Heart left ventricle (tissue), 16 donors: ENCODE measurements around the gene MYO5A. TPM values are rescaled to one million over a fixed set of nuclear protein-coding genes. Genes with fewer than 3 reads are reported as not detected.

Experiments used
- ATAC-seq, 4 donors: fragments of 200-7000 bp; cut with Tn5 transposase; one replicate each; pipeline ENCODE4 v1.9.1; 2020 to 2022; ENCODE audit warnings: moderate library complexity in 4 of 4, mild to moderate bottlenecking in 3 of 4, moderate number of reproducible peaks in 1 of 4
- DNase-seq, 5 donors: peaks; one replicate each; pipeline ENCODE4 v3.0.0-alpha.2; 2020
- H3K27ac ChIP-seq, 12 donors: fragments of 200-600 bp; sonication (generic) in 4 of 12; one replicate each; pipeline versions ENCODE4 v1.5.0 to v1.8.0; 2016 to 2022; ENCODE audit warnings: mild to moderate bottlenecking in 2 of 12
- H3K27me3 ChIP-seq, 9 donors: fragments of 200-600 bp; sonication (generic) in 2 of 9; one replicate each; pipeline versions ENCODE4 v1.5.1 to v1.8.0; 2016 to 2022; ENCODE audit warnings: mild to moderate bottlenecking in 3 of 9
- H3K36me3 ChIP-seq, 9 donors: fragments of 200-600 bp; sonication (generic) in 2 of 9; one replicate each; pipeline versions ENCODE4 v1.5.0 to v1.8.0; 2018 to 2022; ENCODE audit warnings: mild to moderate bottlenecking in 2 of 9
- H3K4me1 ChIP-seq, 12 donors: fragments of 200-600 bp; sonication (generic) in 4 of 12; one replicate each; pipeline versions ENCODE4 v1.5.0 to v1.8.0; 2016 to 2022; ENCODE audit warnings: mild to moderate bottlenecking in 3 of 12
- H3K4me3 ChIP-seq, 12 donors: fragments of 200-600 bp; sonication (generic) in 4 of 12; one replicate each; pipeline versions ENCODE4 v1.5.0 to v1.8.0; 2017 to 2022; ENCODE audit warnings: mild to moderate bottlenecking in 9 of 12, moderate library complexity in 4 of 12
- H3K9me3 ChIP-seq, 12 donors: fragments of 200-600 bp; sonication (generic) in 4 of 12; one replicate each; pipeline versions ENCODE4 v1.5.0 to v1.8.0; 2016 to 2022; ENCODE audit warnings: mild to moderate bottlenecking in 1 of 12
- POLR2A ChIP-seq, 2 donors: fragments of 450-650 bp; IDR thresholded peaks; one replicate each; pipeline ENCODE4 v1.6.1; 2017; ENCODE audit warnings: antibody characterized with exemption in 2 of 2, mild to moderate bottlenecking in 2 of 2, moderate library complexity in 2 of 2
- WGBS, 4 donors: extraction: QIAGEN DNeasy Blood & Tissue Kit in 2 of 4; methylation state at CpG; one replicate each; pipeline versions ENCODE4 v1.1.5 to v1.1.7; 2013 to 2018; 5-methylcytosine and 5-hydroxymethylcytosine counted together
- intact Hi-C, 10 donors: fragments of 100-400 bp; cut with DNase I; formaldehyde crosslinking; loops; one replicate each; pipeline versions ENCODE4 v1.11.1 to v1.14.2; 2022
- polyA plus RNA-seq, 2 donors: library from polyadenylated mRNA; stranded (reverse); fragments of 200-250 nt; gene quantifications; one replicate each; pipeline ENCODE4 v1.2.3, GENCODE V29; 2013
- total RNA-seq, 9 donors: library from RNA; depleted of rRNA in 2 of 9; stranded (reverse); fragments of >200 nt in 2 of 9; fragmentation: NEBNext Ultra II Directional in 3 of 9; extraction: Animal tissue kit (Norgen Biotek cat#: 25700) in 3 of 9; gene quantifications; one replicate each; pipeline versions ENCODE4 v1.1.0 to v1.2.4, GENCODE V29; 2016 to 2023
- TF ChIP-seq, protein P1 (sequence below), 12 donors: fragments of 200-600 bp; sonication (generic) in 4 of 12; IDR thresholded peaks; one replicate each; pipeline versions ENCODE4 v1.5.0 to v1.8.0; 2018 to 2022; ENCODE audit warnings: antibody characterized with exemption in 12 of 12, mild to moderate bottlenecking in 5 of 12
- donor health status: ischemic (EF 13 %, LVEDD 7.1; RV severe dilation, severe dysfunction).
- donor health status: healthy with polysubstance abuse.
- donor health status: DM: no; HTN: yes; CAD: no.
- donor health status: DM: no; HTN: no; CAD: no.
- donor health status: ischemic (EF 25% LVEDD 6.9; RV normal size, moderate dysfunction).
- donor health status: ischemic (EF 25% LVEDD 5.7; RV mildly dilated, moderate dysfunction).
- donor health status: healthy.
- donor health status: DM: yes; HTN: yes; CAD: no.
- donor health status: ischemic (EF 35%, LVEDD 5.7; RV mildly dilated, moderate dysfunction).
- donor health status: nonischemic (EF 11% LVEDD 7.7; RV severe dilation, severe dysfunction).
- donor health status: DM: yes; HTN: yes; CAD: no.
- donor health status: PGD.
- donor health status: ischemic (EF 29% LVEDD 5.4; RV normal size, mild dysfunction).
- donor health status: nonischemic (EF 23%, LVEDD 6.1; RV moderate dilation, normal function).

MYO5A gene
- total and polyA plus RNA-seq, 11 donors = 3.2 to 29.6 (median 6.9) TPM

DNA sequence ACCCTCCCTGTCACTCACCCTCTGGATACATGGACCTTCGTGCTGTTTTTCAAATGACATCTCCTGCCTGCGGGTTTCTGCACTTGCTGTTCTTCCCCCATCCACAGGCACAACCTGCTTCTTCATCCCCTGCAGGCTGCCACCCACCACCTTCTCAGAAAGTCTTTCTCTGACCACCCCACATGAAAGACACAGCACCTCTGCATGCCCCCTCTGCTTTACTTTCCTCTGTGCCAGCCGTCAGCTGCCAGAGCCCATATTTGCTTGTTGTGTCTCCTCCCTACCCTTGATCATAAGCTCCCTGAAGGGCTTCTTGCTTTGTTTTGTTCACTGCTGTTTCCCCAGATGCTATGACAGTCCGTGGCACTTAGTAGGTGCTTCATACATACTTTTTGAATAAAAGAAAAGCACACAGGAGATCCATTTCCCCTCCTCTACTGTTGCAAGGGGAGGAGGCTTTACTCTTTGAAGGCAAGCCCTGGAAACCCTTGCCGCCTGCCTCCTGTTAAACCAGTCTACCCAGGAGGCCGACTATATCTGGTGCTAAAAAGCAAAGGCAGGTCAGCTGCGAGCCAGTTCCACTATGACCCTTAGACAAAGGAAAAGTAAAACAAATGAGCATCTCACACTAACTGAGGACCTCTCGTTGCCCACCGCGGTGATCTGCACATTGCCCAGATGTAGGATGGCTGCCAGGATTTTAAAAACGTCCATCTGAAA, 265.0 kb downstream of the MYO5A start:
- Histone ChIP-seq H3K27ac (peak overlapping the region in 1 of 12 donors; percentile 56), H3K9me3 (no peaks in the 10 kb centered on the region), H3K36me3 (no peaks in the 10 kb centered on the region), H3K4me1 (peaks cover 0 to 22% (median 11%) of the 10 kb centered on the region in 12 donors), H3K4me3 (no peak overlapping the region), H3K27me3 (no peaks in the 10 kb centered on the region)
- intact Hi-C loops = no loop called here
- no peak for ATAC-seq
- TF ChIP-seq, protein P1, sequence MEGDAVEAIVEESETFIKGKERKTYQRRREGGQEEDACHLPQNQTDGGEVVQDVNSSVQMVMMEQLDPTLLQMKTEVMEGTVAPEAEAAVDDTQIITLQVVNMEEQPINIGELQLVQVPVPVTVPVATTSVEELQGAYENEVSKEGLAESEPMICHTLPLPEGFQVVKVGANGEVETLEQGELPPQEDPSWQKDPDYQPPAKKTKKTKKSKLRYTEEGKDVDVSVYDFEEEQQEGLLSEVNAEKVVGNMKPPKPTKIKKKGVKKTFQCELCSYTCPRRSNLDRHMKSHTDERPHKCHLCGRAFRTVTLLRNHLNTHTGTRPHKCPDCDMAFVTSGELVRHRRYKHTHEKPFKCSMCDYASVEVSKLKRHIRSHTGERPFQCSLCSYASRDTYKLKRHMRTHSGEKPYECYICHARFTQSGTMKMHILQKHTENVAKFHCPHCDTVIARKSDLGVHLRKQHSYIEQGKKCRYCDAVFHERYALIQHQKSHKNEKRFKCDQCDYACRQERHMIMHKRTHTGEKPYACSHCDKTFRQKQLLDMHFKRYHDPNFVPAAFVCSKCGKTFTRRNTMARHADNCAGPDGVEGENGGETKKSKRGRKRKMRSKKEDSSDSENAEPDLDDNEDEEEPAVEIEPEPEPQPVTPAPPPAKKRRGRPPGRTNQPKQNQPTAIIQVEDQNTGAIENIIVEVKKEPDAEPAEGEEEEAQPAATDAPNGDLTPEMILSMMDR (IDR thresholded peaks at IDR 0.05) = no peak
- TF ChIP-seq POLR2A (IDR thresholded peaks at IDR 0.05) = no peak
- WGBS, 4 donors = 86 to 90% (median 88%) methylated on average over 11 of the region's 11 CpGs
- DNase-seq = no peak

- H3K36me3 ChIP-seq = no peaks in the 10 kb centered on the region
- H3K4me3 ChIP-seq = no peak overlapping the region
- no peak for ATAC-seq
- no peaks in the 10 kb centered on the region for H3K9me3 ChIP-seq
- 67 to 74% (median 69%) methylated on average over 5 of the region's 5 CpGs for WGBS, 4 donors
- no peak for DNase-seq
- intact Hi-C loops = no loop called here
- no peaks in the 10 kb centered on the region for H3K27me3 ChIP-seq
- peak overlapping the region in 11 of 12 donors; percentile 8 to 76 (median 49) for H3K27ac ChIP-seq
- no peak for TF ChIP-seq POLR2A (IDR thresholded peaks at IDR 0.05)
- TF ChIP-seq, protein P1 (IDR thresholded peaks at IDR 0.05) = no peak
- peaks cover 0 to 26% (median 16%) of the 10 kb centered on the region in 12 donors for H3K4me1 ChIP-seq
Measured at GRCh38 chr15:52262364-52262763, 266.3 kb downstream of the MYO5A start.

DNA sequence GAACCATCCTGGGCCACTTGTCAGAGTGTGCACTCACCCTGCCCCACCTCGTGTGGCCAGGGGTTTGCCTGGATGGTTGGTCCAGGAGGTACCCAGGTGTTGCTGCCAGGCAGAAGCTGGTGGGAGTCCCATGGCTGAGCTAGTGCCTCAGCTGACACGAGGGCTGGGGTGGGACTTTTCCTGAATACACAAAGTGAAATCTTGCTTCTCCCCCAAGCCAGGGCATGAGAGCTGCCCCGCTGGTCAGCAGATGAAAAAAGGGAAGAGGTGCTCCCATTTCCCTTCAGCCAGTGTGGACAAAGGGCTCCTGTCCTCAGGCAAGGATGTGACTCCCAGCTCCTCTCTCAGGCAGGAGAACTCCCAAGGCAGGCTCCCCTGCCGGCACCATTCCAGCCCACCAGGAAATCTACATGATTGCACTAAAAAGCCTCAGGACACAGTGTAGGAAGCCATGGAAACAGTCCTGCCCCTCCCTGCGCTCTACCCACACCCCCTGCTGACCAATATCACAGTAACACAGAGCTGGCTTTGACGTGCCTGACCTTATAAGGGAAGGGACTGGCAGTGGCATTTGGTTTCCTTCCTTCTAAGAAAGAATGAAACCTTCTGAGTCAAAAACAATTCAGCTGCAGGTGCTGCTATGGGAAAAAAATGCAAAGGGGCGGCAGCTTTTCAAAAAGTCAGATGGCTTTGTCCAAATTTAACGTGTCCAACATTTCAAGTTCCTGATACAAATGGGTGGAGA, 267.0 kb downstream of the MYO5A start:
- DNase-seq = peak in 4 of 5 donors; percentile 43 to 66 (median 62)
- peaks cover 0 to 33% (median 20%) of the 10 kb centered on the region in 12 donors for H3K4me1 ChIP-seq
- TF ChIP-seq POLR2A (IDR thresholded peaks at IDR 0.05) = no peak
- TF ChIP-seq, protein P1 (IDR thresholded peaks at IDR 0.05) = peak in 5 of 12 donors; percentile 17 to 31 (median 19)
- H3K36me3 ChIP-seq = no peaks in the 10 kb centered on the region
- no peaks in the 10 kb centered on the region for H3K9me3 ChIP-seq
- 21 to 27% (median 25%) methylated on average over 7 to 8 of the region's 8 CpGs for WGBS, 4 donors
- no peak overlapping the region for H3K4me3 ChIP-seq
- intact Hi-C loops = no loop called here
- no peaks in the 10 kb centered on the region for H3K27me3 ChIP-seq
- ATAC-seq = peak; percentile 85 to 97 (median 90)
- peak overlapping the region in 11 of 12 donors; percentile 6 to 76 (median 54) for H3K27ac ChIP-seq

GRCh38 chr15:52261026-52261425, 267.7 kb downstream of the MYO5A start:
- TF ChIP-seq POLR2A (IDR thresholded peaks at IDR 0.05) = no peak
- TF ChIP-seq, protein P1 (IDR thresholded peaks at IDR 0.05) = no peak
- ATAC-seq (no peak), DNase-seq (no peak)
- Histone ChIP-seq H3K9me3 (no peaks in the 10 kb centered on the region), H3K4me3 (no peak overlapping the region), H3K27me3 (no peaks in the 10 kb centered on the region), H3K27ac (peak overlapping the region in 11 of 12 donors; percentile 6 to 74 (median 50)), H3K36me3 (no peaks in the 10 kb centered on the region), H3K4me1 (peaks cover 0 to 37% (median 20%) of the 10 kb centered on the region in 12 donors)
- 92 to 99% (median 97%) methylated on average over 10 of the region's 10 CpGs for WGBS, 4 donors
- intact Hi-C loops = no loop called here
